Stimulated activated CD8-positive, alpha-beta memory T cell treated with anti-CD3 and anti-CD28 coated beads, Interleukin-7, amount 100 ng/mL, for 4 hours (primary cell): ENCODE data around the gene TTLL3.

Experiments
- DNase-seq, 2 donors: peaks; one replicate each; pipeline ENCODE4 v3.0.0-alpha.2; 2020; ENCODE audit warnings: low read depth in 2 of 2

Gene TTLL3

GRCh38 chr3:9781978-9782603 lies 28.0 kb upstream of the TTLL3 start:
- DNase-seq: no peak

- no peak for DNase-seq
Measured at GRCh38 chr3:9782770-9783169, 27.3 kb upstream of the TTLL3 start.

- no peak for DNase-seq
Measured at GRCh38 chr3:9783954-9784353, 26.1 kb upstream of the TTLL3 start.

GRCh38 chr3:9784965-9785364 lies 25.1 kb upstream of the TTLL3 start:
- no peak for DNase-seq

GRCh38 chr3:9785602-9786001 lies 24.5 kb upstream of the TTLL3 start:
- DNase-seq: no peak

- DNase-seq: no peak
Measured at GRCh38 chr3:9786209-9786739, 23.8 kb upstream of the TTLL3 start.

GRCh38 chr3:9786825-9787669 lies 23.0 kb upstream of the TTLL3 start:
- DNase-seq: no peak

- no peak for DNase-seq
Measured at GRCh38 chr3:9787714-9788113, 22.3 kb upstream of the TTLL3 start.

- DNase-seq: no peak
Measured at GRCh38 chr3:9791127-9791526, 18.9 kb upstream of the TTLL3 start.

- DNase-seq: no peak
Measured at GRCh38 chr3:9791790-9792404, 18.2 kb upstream of the TTLL3 start.

- DNase-seq: peak; percentile 90 to 92
Measured at GRCh38 chr3:9792405-9793160, 17.5 kb upstream of the TTLL3 start, which contains the start of the genes ARPC4 and TADA3. TSS of gene ARPC4 (plus strand) at chr3:9793082. CDS start at chr3:9793122, 40 bp downstream. TSS of gene TADA3 (minus strand) at chr3:9792473. CDS start at chr3:9791466, 1,007 bp downstream.

GRCh38 chr3:9793161-9793781 lies 16.8 kb upstream of the TTLL3 start:
- no peak for DNase-seq

GRCh38 chr3:9794400-9794799 lies 15.7 kb upstream of the TTLL3 start:
- no peak for DNase-seq

- no peak for DNase-seq
Measured at GRCh38 chr3:9795207-9795606, 14.9 kb upstream of the TTLL3 start.

- no peak for DNase-seq
Measured at GRCh38 chr3:9797196-9797945, 12.7 kb upstream of the TTLL3 start.

GRCh38 chr3:9800529-9800928 lies 9.5 kb upstream of the TTLL3 start:
- no peak for DNase-seq

GRCh38 chr3:9803494-9803893 lies 6.6 kb upstream of the TTLL3 start:
- no peak for DNase-seq

GRCh38 chr3:9804996-9805395 lies 5.1 kb upstream of the TTLL3 start:
- no peak for DNase-seq

- no peak for DNase-seq
Measured at GRCh38 chr3:9806137-9806536, 3.9 kb upstream of the TTLL3 start.
